Activated CD4-positive, CD25-positive, alpha-beta regulatory T cell treated with anti-CD3 and anti-CD28 coated beads, Interleukin-2, amount 50 U/mL, for 16 hours (primary cell): Measurements from ENCODE around the gene PPP1R12C.
"Not testable (repeated sequence)": the region's sequence is repeated elsewhere in the genome, so short reads cannot be mapped to it uniquely, and the experiment has no call there.

Experiments
- DNase-seq: peaks from one replicate; pipeline ENCODE4 v3.0.0-alpha.2; 2020; ENCODE audit warnings: low read depth, low spot score

Gene PPP1R12C

GRCh38 chr19:55076321-55076720 is 41.1 kb downstream of the PPP1R12C start:
- no peak for DNase-seq

- no peak for DNase-seq
Measured at GRCh38 chr19:55075371-55075998, 42.0 kb downstream of the PPP1R12C start, which contains the start of gene EPS8L1. Gene EPS8L1, plus strand, starts transcription at chr19:55075869. Its CDS starts 576 bp downstream, at chr19:55076445.

GRCh38 chr19:55071913-55072312 is 45.5 kb downstream of the PPP1R12C start:
- no peak for DNase-seq

- DNase-seq = no peak
Measured at GRCh38 chr19:55071129-55071502, 46.3 kb downstream of the PPP1R12C start.

GRCh38 chr19:55070466-55071128 is 46.8 kb downstream of the PPP1R12C start:
- no peak for DNase-seq

GRCh38 chr19:55069865-55070197 is 47.6 kb downstream of the PPP1R12C start:
- no peak for DNase-seq

- no peak for DNase-seq
Measured at GRCh38 chr19:55068950-55069864, 48.2 kb downstream of the PPP1R12C start.

- DNase-seq = no peak
Measured at GRCh38 chr19:55067869-55068268, 49.6 kb downstream of the PPP1R12C start.

GRCh38 chr19:55066107-55066709 is 51.2 kb downstream of the PPP1R12C start:
- DNase-seq = no peak

- not testable (repeated sequence) for DNase-seq
Measured at GRCh38 chr19:55065516-55065915, 51.9 kb downstream of the PPP1R12C start.

- no peak for DNase-seq
Measured at GRCh38 chr19:55063492-55063843, 54.0 kb downstream of the PPP1R12C start.

- peak; percentile 92 for DNase-seq
Measured at GRCh38 chr19:55062735-55063491, 54.5 kb downstream of the PPP1R12C start, which contains the start of gene RDH13. Gene RDH13, minus strand, starts transcription at chr19:55063148. Its CDS starts 116 bp downstream, at chr19:55063032.

- DNase-seq = not testable (repeated sequence)
Measured at GRCh38 chr19:55060287-55060686, 57.1 kb downstream of the PPP1R12C start.

- DNase-seq = no peak
Measured at GRCh38 chr19:55058781-55059610, 58.4 kb downstream of the PPP1R12C start.

- no peak for DNase-seq
Measured at GRCh38 chr19:55056827-55057226, 60.6 kb downstream of the PPP1R12C start.

GRCh38 chr19:55053735-55054134 is 63.7 kb downstream of the PPP1R12C start:
- no peak for DNase-seq

- DNase-seq = no peak
Measured at GRCh38 chr19:55050749-55051532, 66.5 kb downstream of the PPP1R12C start.

GRCh38 chr19:55048446-55048845 is 69.0 kb downstream of the PPP1R12C start:
- no peak for DNase-seq

GRCh38 chr19:55047951-55048350 is 69.5 kb downstream of the PPP1R12C start:
- DNase-seq = no peak
